Measurements from ENCODE around the gene MGAT5.

The MGAT5 gene

DNA sequence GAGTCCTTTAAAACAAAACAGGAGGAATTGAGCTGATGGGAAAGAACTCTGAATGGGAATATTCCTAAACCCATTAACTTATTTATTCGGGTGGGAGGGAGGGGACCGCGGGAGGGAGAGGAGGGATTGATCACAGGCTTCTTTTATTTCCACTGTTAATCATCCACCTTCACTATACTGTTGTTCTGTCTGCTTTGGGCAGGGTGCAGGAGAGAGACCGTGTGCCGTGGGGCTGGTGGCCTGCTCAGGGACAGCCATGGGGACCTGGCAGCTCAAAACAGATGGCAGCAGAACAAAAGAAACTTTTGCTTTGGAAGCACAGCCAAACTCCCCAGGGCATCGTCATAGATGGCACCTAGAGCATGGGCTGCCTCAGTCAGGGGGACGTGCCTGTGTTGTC lies 195.3 kb downstream of the MGAT5 start:
- TF ChIP-seq EP300 (IDR thresholded peaks at IDR 0.05; ENCODE audit: borderline replicate concordance): no peak
- TF ChIP-seq CREB1 (IDR thresholded peaks at IDR 0.05; ENCODE audit: low read depth): no peak
- no peak for TF ChIP-seq FOXM1 (IDR thresholded peaks at IDR 0.05; ENCODE audit: borderline replicate concordance, low read depth)
- no peak for TF ChIP-seq MAX (IDR thresholded peaks at IDR 0.05)
- no peak for TF ChIP-seq TCF12 (IDR thresholded peaks at IDR 0.05; ENCODE audit: low read depth)

DNA sequence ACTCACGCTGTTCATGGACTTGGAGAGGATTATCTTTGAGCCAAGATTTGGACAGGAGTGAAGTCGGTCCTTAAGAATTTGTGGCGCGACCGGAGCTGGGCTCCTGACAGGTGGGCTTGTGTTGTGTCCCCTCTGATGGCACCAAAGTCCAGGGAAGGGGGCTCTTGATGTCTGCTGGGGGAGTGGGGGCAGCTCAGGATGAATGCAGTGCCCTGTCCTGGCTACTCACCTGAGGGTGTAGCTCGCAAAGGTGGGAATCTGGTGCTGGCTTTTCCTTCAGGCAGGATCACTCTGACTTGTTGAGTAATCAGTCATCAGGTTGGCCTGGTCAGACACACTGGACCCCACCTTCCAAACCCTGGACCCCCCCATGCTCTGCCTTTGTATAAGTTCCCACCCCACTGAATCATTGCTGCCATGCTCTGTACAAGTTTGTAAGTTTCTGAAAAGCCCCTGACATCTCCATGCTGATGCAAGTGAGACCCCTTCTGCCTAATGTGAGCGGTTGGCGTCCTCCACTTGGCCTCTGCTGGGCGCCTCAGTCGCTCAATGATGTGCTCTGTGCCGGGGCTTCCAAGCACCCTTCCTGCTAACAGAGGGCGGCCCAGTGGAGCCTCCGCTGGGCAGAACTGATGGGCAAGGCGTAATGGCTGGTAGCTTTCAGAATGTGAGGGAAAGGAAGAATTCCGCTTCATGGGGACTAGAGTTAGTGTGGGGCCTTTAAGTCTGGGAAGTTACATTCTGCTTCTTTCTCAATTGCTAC lies 196.1 kb downstream of the MGAT5 start:
- TF ChIP-seq CREB1 (IDR thresholded peaks at IDR 0.05; ENCODE audit: low read depth) (no peak), ZBTB7A (IDR thresholded peaks at IDR 0.05; ENCODE audit: low read depth) (no peak), USF1 (IDR thresholded peaks at IDR 0.05) (no peak)

- no peak for TF ChIP-seq NFIC (IDR thresholded peaks at IDR 0.05)
- no peak for TF ChIP-seq TEAD4 (IDR thresholded peaks at IDR 0.05)
- TF ChIP-seq TAF1 (IDR thresholded peaks at IDR 0.05; ENCODE audit: low read depth): no peak
- TF ChIP-seq ZBTB7A (IDR thresholded peaks at IDR 0.05; ENCODE audit: low read depth): no peak
- TF ChIP-seq CEBPB (IDR thresholded peaks at IDR 0.05): no peak
- TF ChIP-seq FOXM1 (IDR thresholded peaks at IDR 0.05; ENCODE audit: borderline replicate concordance, low read depth): no peak
- TF ChIP-seq EGR1 (IDR thresholded peaks at IDR 0.05): no peak
- no peak for TF ChIP-seq YY1 (IDR thresholded peaks at IDR 0.05; ENCODE audit: low read depth)
- TF ChIP-seq RAD21 (IDR thresholded peaks at IDR 0.05; ENCODE audit: low read depth): no peak
- TF ChIP-seq EP300 (IDR thresholded peaks at IDR 0.05; ENCODE audit: borderline replicate concordance): no peak
- TF ChIP-seq USF1 (IDR thresholded peaks at IDR 0.05): no peak
- TF ChIP-seq CREB1 (IDR thresholded peaks at IDR 0.05; ENCODE audit: low read depth): no peak
- TF ChIP-seq REST (IDR thresholded peaks at IDR 0.05; ENCODE audit: low read depth): no peak
Measured at GRCh38 chr2:134451347-134451630, 197.4 kb downstream of the MGAT5 start.

- TF ChIP-seq YY1 (IDR thresholded peaks at IDR 0.05; ENCODE audit: low read depth) (no peak), MAX (IDR thresholded peaks at IDR 0.05) (no peak), EGR1 (IDR thresholded peaks at IDR 0.05) (no peak), CEBPB (IDR thresholded peaks at IDR 0.05) (no peak)
Measured at GRCh38 chr2:134452042-134452733, 198.3 kb downstream of the MGAT5 start.

- TF ChIP-seq YY1 (IDR thresholded peaks at IDR 0.05; ENCODE audit: low read depth): no peak
- no peak for TF ChIP-seq EP300 (IDR thresholded peaks at IDR 0.05; ENCODE audit: borderline replicate concordance)
- TF ChIP-seq TCF12 (IDR thresholded peaks at IDR 0.05; ENCODE audit: low read depth): no peak
- TF ChIP-seq RAD21 (IDR thresholded peaks at IDR 0.05; ENCODE audit: low read depth): no peak
- no peak for TF ChIP-seq REST (IDR thresholded peaks at IDR 0.05; ENCODE audit: low read depth)
- TF ChIP-seq CREB1 (IDR thresholded peaks at IDR 0.05; ENCODE audit: low read depth): no peak
- no peak for TF ChIP-seq TEAD4 (IDR thresholded peaks at IDR 0.05)
- no peak for TF ChIP-seq EGR1 (IDR thresholded peaks at IDR 0.05)
- TF ChIP-seq TAF1 (IDR thresholded peaks at IDR 0.05; ENCODE audit: low read depth): no peak
- no peak for TF ChIP-seq FOXM1 (IDR thresholded peaks at IDR 0.05; ENCODE audit: borderline replicate concordance, low read depth)
- no peak for TF ChIP-seq MAX (IDR thresholded peaks at IDR 0.05)
- no peak for TF ChIP-seq NFIC (IDR thresholded peaks at IDR 0.05)
- TF ChIP-seq ZBTB7A (IDR thresholded peaks at IDR 0.05; ENCODE audit: low read depth): no peak
- no peak for TF ChIP-seq CEBPB (IDR thresholded peaks at IDR 0.05)
- no peak for TF ChIP-seq USF1 (IDR thresholded peaks at IDR 0.05)
Measured at GRCh38 chr2:134453476-134453875, 199.6 kb downstream of the MGAT5 start.
